Sigmoid colon (tissue), 4 donors: ENCODE measurements around the gene SIRT5.

Experiments used
- CTCF ChIP-seq, 4 experiments: fragments of 450-650 bp in 3 of 4; fragments of 200-600 bp in 1 of 4; IDR thresholded peaks; one replicate each; pipeline ENCODE4 v1.5.1; 2016 to 2019; ENCODE audit warnings: antibody characterized with exemption in 4 of 4, mild to moderate bottlenecking in 3 of 4, moderate library complexity in 2 of 4
- EP300 ChIP-seq, 4 donors: sonication (generic); formaldehyde crosslinking; IDR thresholded peaks; one replicate each; pipeline ENCODE4 v1.6.1; 2017; ENCODE audit warnings: antibody characterized with exemption in 4 of 4
- POLR2A ChIP-seq, 2 donors: fragments of 450-650 bp; IDR thresholded peaks; one replicate each; pipeline ENCODE4 v1.6.1; 2016; ENCODE audit warnings: antibody characterized with exemption in 2 of 2, mild to moderate bottlenecking in 2 of 2, moderate library complexity in 2 of 2
- POLR2AphosphoS5 ChIP-seq, 4 donors: sonication (generic); formaldehyde crosslinking; IDR thresholded peaks; one replicate each; pipeline ENCODE4 v1.6.1; 2017; ENCODE audit warnings: antibody characterized with exemption in 4 of 4

- TF ChIP-seq POLR2A (IDR thresholded peaks at IDR 0.05) (no peak), CTCF (IDR thresholded peaks at IDR 0.05) (no peak), POLR2AphosphoS5 (IDR thresholded peaks at IDR 0.05) (no peak), EP300 (IDR thresholded peaks at IDR 0.05) (no peak)
Observed at GRCh38 chr6:13591205-13591921, 17.0 kb downstream of the SIRT5 start.
